ENCODE data around the gene H19. TPM values are rescaled to one million over a fixed set of nuclear protein-coding genes. Genes with fewer than 3 reads are reported as not detected.

H19 gene
- total and polyA plus RNA-seq, 2 of the 8 experiments (the other 6 are each of a cell fraction or from before 2014, with no cell fraction given), result 5.2 to 10.0 TPM

GRCh38 chr11:1982873-1983600, 14.6 kb downstream of the H19 start (continued):
- TF ChIP-seq CHD7 (IDR thresholded peaks at IDR 0.05; ENCODE audit: insufficient replicate concordance, low read length) (no peak), TAF7 (optimal IDR thresholded peaks at IDR 0.05; ENCODE audit: borderline replicate concordance, low read depth, low read length) (no peak), PHF8 (conservative IDR thresholded peaks at IDR 0.05; ENCODE audit: low read depth, low read length) (no peak), RAD21 (IDR thresholded peaks at IDR 0.05 in 1 of 2, conservative IDR thresholded peaks at IDR 0.05 in 1 of 2; ENCODE audit: low read depth in 2 of 2, low read length in 2 of 2) (no peak)
